ENCODE measurements around the gene DCXR. TPM values are rescaled to one million over a fixed set of nuclear protein-coding genes. Genes with fewer than 3 reads are reported as not detected.

DCXR gene
- total and polyA plus RNA-seq, 2 of the 13 experiments (the other 11 are each of a cell fraction or from before 2014, with no cell fraction given): 287 to 311 TPM

GRCh38 chr17:82065638-82066303 lies 28.3 kb upstream of the DCXR start, which contains the start of gene DUS1L (continued):
- TF ChIP-seq NFRKB (IDR thresholded peaks at IDR 0.05) (no peak), HMG20B (CRISPR knock-in tag; conservative IDR thresholded peaks at IDR 0.05) (0 out of 2 replicates have a peak, but pooled peaks have one; percentile 61), SALL2 (CRISPR knock-in tag; IDR thresholded peaks at IDR 0.05) (peak; percentile 95; the same call in 1 of the 2 replicates), E2F1 (CRISPR knock-in tag; IDR thresholded peaks at IDR 0.05) (no peak), ZBTB3 (CRISPR knock-in tag; IDR thresholded peaks at IDR 0.05; ENCODE audit: borderline replicate concordance, low read depth) (no peak), GTF3A (CRISPR knock-in tag; conservative IDR thresholded peaks at IDR 0.05) (0 out of 2 replicates have a peak, but pooled peaks have one; percentile 67), HDAC6 (IDR thresholded peaks at IDR 0.05; ENCODE audit: low read depth, low read length) (no peak)

GRCh38 chr17:82065193-82065637 lies 27.7 kb upstream of the DCXR start:
- ChIA-PET POLR2A (interaction anchor here (0.6 to 3.4 kb wide), 8 partner anchors 9 to 41 kb away, joined by 3 to 14 read pairs (median 4); partner anchors contain the start of gene DCXR), CTCF (ENCODE audit: low intra/inter-chr PET ratio, low total read pairs) (no interaction called here)
- intact Hi-C loops (cut with micrococcal nuclease; ENCODE audit: unreplicated experiment): no loop called here
- FAIRE-seq (no peak), DNase-seq (ENCODE audit: low spot score) (no peak), ATAC-seq (peak; percentile 3; the same call in 2 of the 3 replicates)
- peak overlapping the region; percentile 95 for H3K9ac ChIP-seq (ENCODE audit: insufficient read depth, low read depth, low read length)
- peak overlapping the region; percentile 96 for H3K4me2 ChIP-seq (ENCODE audit: low read depth, low read length)
- 1% methylated on average over 21 of the region's 47 CpGs for WGBS (ENCODE audit: low lambda C conversion rate)
- H3K27ac ChIP-seq (ENCODE audit: extremely low read length, insufficient read depth, low read length): peak overlapping the region; percentile 64
- peaks cover 20% of the 10 kb centered on the region for H3K79me2 ChIP-seq (ENCODE audit: insufficient read depth, low read length)
- no peak overlapping the region for H2AFZ ChIP-seq (ENCODE audit: low read length)
- no peaks in the 10 kb centered on the region for H3K9me3 ChIP-seq (ENCODE audit: low read length)
- H3K4me3 ChIP-seq (replicated peaks in 1 of 3; ENCODE audit: insufficient read depth in 1 of 3, low read depth in 2 of 3, low read length in 3 of 3): peak overlapping the region; percentile 69 to 99 (median 92)
- H3K4me1 ChIP-seq (ENCODE audit: insufficient read depth, low read length): peaks cover 28% of the 10 kb centered on the region
- BruUV-seq (replicated peaks): no TSS peak
- H3K36me3 ChIP-seq (replicated peaks in 1 of 2; ENCODE audit: control insufficient read depth in 1 of 2, insufficient read depth in 2 of 2, low read length in 2 of 2): peaks cover 19 to 34% of the 10 kb centered on the region in 2 experiments
- no peaks in the 10 kb centered on the region for H4K20me1 ChIP-seq (ENCODE audit: insufficient read depth, low read length)
- no peaks in the 10 kb centered on the region for H3K27me3 ChIP-seq (ENCODE audit: control insufficient read depth in 1 of 2, insufficient read depth in 2 of 2, low read length in 2 of 2)
- in situ Hi-C loops (cut with HindIII; ENCODE audit: extremely low pct_ligation_motif_present, low pct_unique_long_range_greater_than_20kb): no loop called here
- TF ChIP-seq RFX5 (IDR thresholded peaks at IDR 0.05; ENCODE audit: low read depth, low read length) (no peak), ZNF124 (CRISPR knock-in tag; IDR thresholded peaks at IDR 0.05) (peak; percentile 0; the same call in 1 of the 2 replicates), FOXA3 (CRISPR knock-in tag; IDR thresholded peaks at IDR 0.05) (no peak), ZBTB43 (CRISPR knock-in tag; conservative IDR thresholded peaks at IDR 0.05) (no peak), ZNF512 (CRISPR knock-in tag; IDR thresholded peaks at IDR 0.05) (no peak), HNF4A (CRISPR knock-in tag; IDR thresholded peaks at IDR 0.05) (no peak), RXRA (CRISPR knock-in tag; IDR thresholded peaks at IDR 0.05) (0 out of 2 replicates have a peak, but pooled peaks have one; percentile 21), GMEB1 (CRISPR knock-in tag; IDR thresholded peaks at IDR 0.05; ENCODE audit: borderline replicate concordance) (no peak), ARHGAP35 (CRISPR knock-in tag; IDR thresholded peaks at IDR 0.05; ENCODE audit: borderline replicate concordance) (no peak), PHB2 (IDR thresholded peaks at IDR 0.05; ENCODE audit: partially characterized antibody) (no peak)
